Nephron (organoid): ENCODE results near the gene FAM227B.
"Not testable (repeated sequence)": the region's sequence is repeated elsewhere in the genome, so short reads cannot be mapped to it uniquely, and the experiment has no call there.

Experiments used
- H3K27ac Mint-ChIP-seq, 3 experiments: 2 replicates each; pipeline ENCODE4 v1.8.0; 2020; ENCODE audit warnings: mixed read lengths in 3 of 3, mild to moderate bottlenecking in 2 of 3, moderate library complexity in 1 of 3
- H3K27me3 Mint-ChIP-seq: 2 replicates; pipeline ENCODE4 v1.8.0; 2021; ENCODE audit warnings: low read depth, mild to moderate bottlenecking, moderate library complexity, mixed read lengths
- H3K36me3 Mint-ChIP-seq: 2 replicates; pipeline ENCODE4 v1.8.0; 2020; ENCODE audit warnings: low read depth, mixed read lengths
- H3K4me1 Mint-ChIP-seq: 2 replicates; pipeline ENCODE4 v1.8.0; 2020; ENCODE audit warnings: mixed read lengths
- H3K4me3 Mint-ChIP-seq, 3 experiments: 2 replicates each; pipeline ENCODE4 v1.8.0; 2020; ENCODE audit warnings: mild to moderate bottlenecking in 3 of 3, mixed read lengths in 3 of 3, moderate library complexity in 2 of 3
- H3K9me3 Mint-ChIP-seq: 2 replicates; pipeline ENCODE4 v1.8.0; 2020; ENCODE audit warnings: mixed read lengths
- CTCF ChIP-seq, 3 experiments: fragments of 200-600 bp; sonication (generic); IDR thresholded peaks; one replicate each; pipeline ENCODE4 v1.5.0; 2021; ENCODE audit warnings: antibody characterized with exemption in 3 of 3; ENCODE audit not compliant: unreplicated experiment in 3 of 3

FAM227B gene

GRCh38 chr15:49538520-49538919 is 82.1 kb downstream of the FAM227B start:
- H3K9me3 Mint-ChIP-seq = peaks cover 26% of the 10 kb centered on the region
- peaks cover 3% of the 10 kb centered on the region for H3K27me3 Mint-ChIP-seq
- H3K4me1 Mint-ChIP-seq = no peaks in the 10 kb centered on the region
- H3K27ac Mint-ChIP-seq = no peak overlapping the region
- H3K4me3 Mint-ChIP-seq = no peak overlapping the region
- peaks cover 5% of the 10 kb centered on the region for H3K36me3 Mint-ChIP-seq
- no peak for TF ChIP-seq CTCF (IDR thresholded peaks at IDR 0.05; ENCODE audit: unreplicated experiment in 3 of 3)

GRCh38 chr15:49530092-49530491 is 90.5 kb downstream of the FAM227B start:
- Mint-ChIP-seq H3K4me3 (no peak overlapping the region), H3K36me3 (no peaks in the 10 kb centered on the region), H3K27me3 (peaks cover 3% of the 10 kb centered on the region), H3K9me3 (peaks cover 19% of the 10 kb centered on the region), H3K4me1 (no peaks in the 10 kb centered on the region), H3K27ac (no peak overlapping the region)
- no peak for TF ChIP-seq CTCF (IDR thresholded peaks at IDR 0.05; ENCODE audit: unreplicated experiment in 3 of 3)

- Mint-ChIP-seq H3K36me3 (peaks cover 6% of the 10 kb centered on the region), H3K27ac (no peak overlapping the region), H3K4me3 (no peak overlapping the region), H3K4me1 (no peaks in the 10 kb centered on the region), H3K27me3 (no peaks in the 10 kb centered on the region), H3K9me3 (peaks cover 19% of the 10 kb centered on the region)
- no peak for TF ChIP-seq CTCF (IDR thresholded peaks at IDR 0.05; ENCODE audit: unreplicated experiment in 3 of 3)
Measured at GRCh38 chr15:49528289-49528688, 92.3 kb downstream of the FAM227B start.

- Mint-ChIP-seq H3K4me1 (no peaks in the 10 kb centered on the region), H3K27me3 (no peaks in the 10 kb centered on the region), H3K36me3 (peaks cover 8% of the 10 kb centered on the region), H3K27ac (no peak overlapping the region), H3K4me3 (no peak overlapping the region), H3K9me3 (peaks cover 35% of the 10 kb centered on the region)
- TF ChIP-seq CTCF (IDR thresholded peaks at IDR 0.05; ENCODE audit: unreplicated experiment in 3 of 3) = no peak
Measured at GRCh38 chr15:49521802-49522201, 98.8 kb downstream of the FAM227B start.

GRCh38 chr15:49512739-49513138 is 107.9 kb downstream of the FAM227B start:
- not testable (repeated sequence) for H3K27me3 Mint-ChIP-seq, H3K9me3 Mint-ChIP-seq, H3K4me3 Mint-ChIP-seq, H3K27ac Mint-ChIP-seq, H3K4me1 Mint-ChIP-seq, H3K36me3 Mint-ChIP-seq

GRCh38 chr15:49507261-49507660 is 113.4 kb downstream of the FAM227B start:
- Mint-ChIP-seq H3K4me3 (no peak overlapping the region), H3K4me1 (no peaks in the 10 kb centered on the region), H3K36me3 (peaks cover 8% of the 10 kb centered on the region), H3K27me3 (no peaks in the 10 kb centered on the region), H3K27ac (no peak overlapping the region), H3K9me3 (peaks cover 11% of the 10 kb centered on the region)
- TF ChIP-seq CTCF (IDR thresholded peaks at IDR 0.05; ENCODE audit: unreplicated experiment in 3 of 3) = no peak
